Upper lobe of left lung (tissue), 6 donors: ENCODE results near the gene POLD1. TPM values are rescaled to one million over a fixed set of nuclear protein-coding genes. Genes with fewer than 3 reads are reported as not detected.

Source experiments
- ATAC-seq, 2 donors: fragments of 200-7000 bp; cut with Tn5 transposase; one replicate each; pipeline ENCODE4 v1.9.1; 2022; ENCODE audit warnings: mild to moderate bottlenecking in 2 of 2, moderate library complexity in 2 of 2; ENCODE audit not compliant: low FRiP score in 2 of 2
- DNase-seq, 2 donors: peaks; one replicate each; pipeline ENCODE4 v3.0.0-alpha.2; 2019 to 2020
- H3K27ac ChIP-seq, 4 donors: fragments of 200-600 bp; sonication (generic); one replicate each; pipeline ENCODE4 v1.5.1; 2016 to 2019
- H3K27me3 ChIP-seq, 4 donors: fragments of 200-600 bp; sonication (generic); one replicate each; pipeline ENCODE4 v1.5.1; 2017 to 2019
- H3K36me3 ChIP-seq, 4 donors: fragments of 200-600 bp; sonication (generic); one replicate each; pipeline ENCODE4 v1.5.1; 2016 to 2019
- H3K4me1 ChIP-seq, 4 donors: fragments of 200-600 bp; sonication (generic); one replicate each; pipeline ENCODE4 v1.5.1; 2018 to 2019
- H3K4me3 ChIP-seq, 4 donors: fragments of 200-600 bp; sonication (generic); one replicate each; pipeline ENCODE4 v1.5.1; 2017 to 2019; ENCODE audit warnings: mild to moderate bottlenecking in 2 of 4, moderate library complexity in 1 of 4
- H3K9me3 ChIP-seq, 4 donors: fragments of 200-600 bp; sonication (generic); one replicate each; pipeline ENCODE4 v1.5.1; 2018 to 2019
- EP300 ChIP-seq, 4 donors: sonication (generic); formaldehyde crosslinking; IDR thresholded peaks; one replicate each; pipeline ENCODE4 v1.5.1; 2017; ENCODE audit warnings: antibody characterized with exemption in 4 of 4, control low read depth in 2 of 4
- POLR2A ChIP-seq, 4 donors: fragments of 450-650 bp; IDR thresholded peaks; one replicate each; pipeline ENCODE4 v1.5.1; 2016 to 2017; ENCODE audit warnings: antibody characterized with exemption in 4 of 4, mild to moderate bottlenecking in 2 of 4
- POLR2AphosphoS5 ChIP-seq, 2 donors: sonication (generic); formaldehyde crosslinking; IDR thresholded peaks; one replicate each; pipeline ENCODE4 v1.5.1; 2017; ENCODE audit warnings: antibody characterized with exemption in 2 of 2
- WGBS, 2 donors: methylation state at CpG; one replicate each; pipeline ENCODE4 v1.1.5; 2017 to 2018; 5-methylcytosine and 5-hydroxymethylcytosine counted together
- total RNA-seq, 6 donors: library from RNA; depleted of rRNA in 4 of 6; stranded (reverse); fragments of >200 nt in 4 of 6; gene quantifications; one replicate each; pipeline versions ENCODE4 v1.1.0 to v1.2.1, GENCODE V29; 2016 to 2021
- TF ChIP-seq, protein P1 (sequence below), 6 experiments: fragments of 450-650 bp in 4 of 6; fragments of 200-600 bp in 2 of 6; sonication (generic) in 2 of 6; IDR thresholded peaks; one replicate each; pipeline ENCODE4 v1.5.1; 2016 to 2019; ENCODE audit warnings: antibody characterized with exemption in 6 of 6
- donor health status: DM: no; HTN: no; CAD: no; lungs with moderate emphysema.
- donor health status: DM: no; HTN: yes; CAD: no; lungs with severe emphysema.

The POLD1 gene
- total RNA-seq, 6 donors from 2014 or later, result 20.5 to 66.0 (median 44.0) TPM

DNA sequence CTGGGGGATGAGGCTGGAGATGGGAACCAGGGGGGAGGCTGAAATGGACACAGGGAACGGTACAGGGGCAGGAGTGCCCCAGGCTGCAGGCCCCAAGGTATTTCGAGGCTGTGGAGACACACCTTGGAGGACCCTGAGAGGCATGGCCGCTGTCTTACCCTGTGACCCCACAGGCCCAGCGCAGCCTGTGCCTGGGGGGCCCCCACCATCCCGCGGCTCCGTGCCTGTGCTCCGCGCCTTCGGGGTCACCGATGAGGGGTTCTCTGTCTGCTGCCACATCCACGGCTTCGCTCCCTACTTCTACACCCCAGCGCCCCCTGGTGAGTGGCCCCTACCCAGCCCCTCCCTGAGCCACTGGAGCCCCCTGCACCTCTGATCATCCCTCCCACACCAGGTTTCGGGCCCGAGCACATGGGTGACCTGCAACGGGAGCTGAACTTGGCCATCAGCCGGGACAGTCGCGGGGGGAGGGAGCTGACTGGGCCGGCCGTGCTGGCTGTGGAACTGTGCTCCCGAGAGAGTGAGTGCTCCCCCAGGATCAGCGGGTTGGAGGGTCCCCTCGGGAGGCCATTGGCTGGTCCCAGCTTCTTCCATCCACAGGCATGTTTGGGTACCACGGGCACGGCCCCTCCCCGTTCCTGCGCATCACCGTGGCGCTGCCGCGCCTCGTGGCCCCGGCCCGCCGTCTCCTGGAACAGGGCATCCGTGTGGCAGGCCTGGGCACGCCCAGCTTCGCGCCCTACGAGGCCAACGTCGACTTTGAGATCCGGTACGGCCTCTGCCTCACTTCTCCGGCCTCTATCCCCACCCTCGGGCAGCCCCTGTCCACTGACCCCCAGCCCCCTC is 17.7 kb downstream of the POLD1 start:
- H3K9me3 ChIP-seq, result no peaks in the 10 kb centered on the region
- H3K27ac ChIP-seq, result no peak overlapping the region
- no peaks in the 10 kb centered on the region for H3K4me1 ChIP-seq
- TF ChIP-seq EP300 (IDR thresholded peaks at IDR 0.05) (no peak), POLR2AphosphoS5 (IDR thresholded peaks at IDR 0.05) (no peak), POLR2A (IDR thresholded peaks at IDR 0.05) (no peak)
- TF ChIP-seq, protein P1, sequence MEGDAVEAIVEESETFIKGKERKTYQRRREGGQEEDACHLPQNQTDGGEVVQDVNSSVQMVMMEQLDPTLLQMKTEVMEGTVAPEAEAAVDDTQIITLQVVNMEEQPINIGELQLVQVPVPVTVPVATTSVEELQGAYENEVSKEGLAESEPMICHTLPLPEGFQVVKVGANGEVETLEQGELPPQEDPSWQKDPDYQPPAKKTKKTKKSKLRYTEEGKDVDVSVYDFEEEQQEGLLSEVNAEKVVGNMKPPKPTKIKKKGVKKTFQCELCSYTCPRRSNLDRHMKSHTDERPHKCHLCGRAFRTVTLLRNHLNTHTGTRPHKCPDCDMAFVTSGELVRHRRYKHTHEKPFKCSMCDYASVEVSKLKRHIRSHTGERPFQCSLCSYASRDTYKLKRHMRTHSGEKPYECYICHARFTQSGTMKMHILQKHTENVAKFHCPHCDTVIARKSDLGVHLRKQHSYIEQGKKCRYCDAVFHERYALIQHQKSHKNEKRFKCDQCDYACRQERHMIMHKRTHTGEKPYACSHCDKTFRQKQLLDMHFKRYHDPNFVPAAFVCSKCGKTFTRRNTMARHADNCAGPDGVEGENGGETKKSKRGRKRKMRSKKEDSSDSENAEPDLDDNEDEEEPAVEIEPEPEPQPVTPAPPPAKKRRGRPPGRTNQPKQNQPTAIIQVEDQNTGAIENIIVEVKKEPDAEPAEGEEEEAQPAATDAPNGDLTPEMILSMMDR (IDR thresholded peaks at IDR 0.05), result no peak
- no peak overlapping the region for H3K4me3 ChIP-seq
- ATAC-seq, result no peak
- H3K36me3 ChIP-seq, result peaks cover 3 to 46% (median 36%) of the 10 kb centered on the region in 4 donors
- WGBS, 2 donors, result 91 to 94% methylated on average over 32 to 40 of the region's 48 CpGs
- DNase-seq, result peak in 1 of 2 donors; percentile 84
- no peaks in the 10 kb centered on the region for H3K27me3 ChIP-seq

DNA sequence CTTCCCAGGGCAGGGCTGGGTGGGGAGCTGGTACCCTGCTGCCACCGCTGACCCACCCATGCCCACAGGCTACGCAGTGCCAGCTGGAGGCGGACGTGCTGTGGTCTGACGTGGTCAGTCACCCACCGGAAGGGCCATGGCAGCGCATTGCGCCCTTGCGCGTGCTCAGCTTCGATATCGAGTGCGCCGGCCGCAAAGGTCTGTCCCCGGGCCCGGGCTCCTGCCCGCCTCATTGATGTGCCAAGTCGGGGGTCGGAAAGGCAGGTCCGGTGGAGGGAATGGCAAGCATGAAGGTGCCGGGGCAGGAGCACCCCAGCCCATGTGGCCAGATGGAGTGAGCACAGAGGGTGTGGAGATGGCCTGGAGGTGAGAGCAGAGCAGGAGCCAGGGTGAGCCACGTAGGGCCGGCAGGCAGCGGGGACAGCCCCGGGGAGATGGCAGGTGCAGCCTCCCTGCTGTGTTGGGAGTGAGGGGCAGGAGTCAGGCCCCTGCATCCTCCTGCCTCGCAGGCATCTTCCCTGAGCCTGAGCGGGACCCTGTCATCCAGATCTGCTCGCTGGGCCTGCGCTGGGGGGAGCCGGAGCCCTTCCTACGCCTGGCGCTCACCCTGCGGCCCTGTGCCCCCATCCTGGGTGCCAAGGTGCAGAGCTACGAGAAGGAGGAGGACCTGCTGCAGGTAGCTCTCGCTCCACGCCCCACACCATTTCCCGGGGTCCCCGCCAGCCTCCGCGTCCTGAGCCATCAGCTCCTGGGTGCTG is 18.6 kb downstream of the POLD1 start:
- TF ChIP-seq EP300 (IDR thresholded peaks at IDR 0.05) (no peak), POLR2A (IDR thresholded peaks at IDR 0.05) (no peak), POLR2AphosphoS5 (IDR thresholded peaks at IDR 0.05) (no peak)
- TF ChIP-seq, protein P1 (IDR thresholded peaks at IDR 0.05), result no peak
- no peak overlapping the region for H3K27ac ChIP-seq
- WGBS, 2 donors, result 97 to 100% methylated on average over 9 to 29 of the region's 41 CpGs
- H3K9me3 ChIP-seq, result no peaks in the 10 kb centered on the region
- H3K36me3 ChIP-seq, result peaks cover 3 to 53% (median 37%) of the 10 kb centered on the region in 4 donors
- H3K4me1 ChIP-seq, result no peaks in the 10 kb centered on the region
- H3K27me3 ChIP-seq, result no peaks in the 10 kb centered on the region
- H3K4me3 ChIP-seq, result no peak overlapping the region
- DNase-seq (peak in 1 of 2 donors; percentile 81), ATAC-seq (peak in 1 of 2 donors; percentile 9)

DNA sequence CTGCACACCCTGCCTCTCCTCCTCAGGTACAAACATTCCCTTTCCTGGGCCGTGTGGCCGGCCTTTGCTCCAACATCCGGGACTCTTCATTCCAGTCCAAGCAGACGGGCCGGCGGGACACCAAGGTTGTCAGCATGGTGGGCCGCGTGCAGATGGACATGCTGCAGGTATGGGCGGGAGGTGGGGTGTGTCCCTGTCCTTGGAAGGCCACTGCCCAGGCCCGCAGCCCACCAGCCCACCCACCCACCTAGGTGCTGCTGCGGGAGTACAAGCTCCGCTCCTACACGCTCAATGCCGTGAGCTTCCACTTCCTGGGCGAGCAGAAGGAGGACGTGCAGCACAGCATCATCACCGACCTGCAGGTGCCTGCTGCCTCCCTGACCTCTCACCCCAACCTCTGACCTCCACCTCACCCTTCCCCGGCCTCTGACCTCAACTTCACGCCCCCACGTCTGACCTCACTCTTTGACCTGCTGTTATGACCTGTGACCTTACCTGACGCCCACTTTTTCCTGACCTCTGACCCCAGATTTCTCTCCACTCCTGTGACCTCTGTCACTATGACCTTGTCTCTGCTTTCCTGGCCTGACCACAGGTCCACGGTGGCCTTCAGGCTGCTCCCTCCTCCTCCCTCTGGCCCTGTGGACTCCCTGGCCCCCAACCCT is 22.1 kb downstream of the POLD1 start:
- H3K36me3 ChIP-seq, result peaks cover 3 to 70% (median 51%) of the 10 kb centered on the region in 4 donors
- no peak overlapping the region for H3K4me3 ChIP-seq
- no peaks in the 10 kb centered on the region for H3K4me1 ChIP-seq
- H3K27ac ChIP-seq, result no peak overlapping the region
- no peaks in the 10 kb centered on the region for H3K27me3 ChIP-seq
- TF ChIP-seq POLR2A (IDR thresholded peaks at IDR 0.05) (no peak), EP300 (IDR thresholded peaks at IDR 0.05) (no peak), POLR2AphosphoS5 (IDR thresholded peaks at IDR 0.05) (no peak)
- TF ChIP-seq, protein P1 (IDR thresholded peaks at IDR 0.05), result no peak
- no peak for ATAC-seq
- DNase-seq, result peak in 1 of 2 donors; percentile 73
- no peaks in the 10 kb centered on the region for H3K9me3 ChIP-seq
- WGBS, 2 donors, result 88 to 98% methylated on average over 10 to 22 of the region's 22 CpGs

DNA sequence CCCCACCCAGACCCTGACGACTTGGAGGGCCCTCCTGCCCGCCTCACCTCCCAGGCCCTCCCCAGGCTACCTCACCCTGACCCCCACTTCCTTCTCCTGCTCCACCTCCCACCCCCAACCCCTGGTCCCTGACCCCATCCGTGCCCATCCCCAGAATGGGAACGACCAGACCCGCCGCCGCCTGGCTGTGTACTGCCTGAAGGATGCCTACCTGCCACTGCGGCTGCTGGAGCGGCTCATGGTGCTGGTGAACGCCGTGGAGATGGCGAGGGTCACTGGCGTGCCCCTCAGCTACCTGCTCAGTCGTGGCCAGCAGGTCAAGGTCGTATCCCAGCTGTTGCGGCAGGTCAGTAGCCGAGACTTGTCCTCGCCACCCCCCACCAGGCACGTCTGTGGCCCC is 22.7 kb downstream of the POLD1 start:
- peaks cover 3 to 68% (median 50%) of the 10 kb centered on the region in 4 donors for H3K36me3 ChIP-seq

More for the DNA sequence above, 22.7 kb downstream of the POLD1 start:
- Histone ChIP-seq H3K9me3 (no peaks in the 10 kb centered on the region), H3K27me3 (no peaks in the 10 kb centered on the region), H3K4me1 (no peaks in the 10 kb centered on the region), H3K27ac (no peak overlapping the region), H3K4me3 (no peak overlapping the region)
- peak in 1 of 2 donors; percentile 77 for DNase-seq
- TF ChIP-seq, protein P1 (IDR thresholded peaks at IDR 0.05), result no peak
- TF ChIP-seq POLR2AphosphoS5 (IDR thresholded peaks at IDR 0.05), result no peak
- TF ChIP-seq POLR2A (IDR thresholded peaks at IDR 0.05), result no peak
- 92 to 94% methylated on average over 16 to 19 of the region's 19 CpGs for WGBS, 2 donors
- ATAC-seq, result no peak
